BE2C (cell line): Measurements from ENCODE around the gene LETM1.
A peak's percentile ranks its signal among the peaks of the same experiment; 100 is the strongest.

Experiments used
- DNase-seq: peaks from one replicate; pipeline ENCODE4 v3.0.0-alpha.2; 2020
- H3K27me3 ChIP-seq: fragments of 250-450 bp; sonication (Bioruptor Pico); 2 replicates; pipeline ENCODE4 v1.5.1; 2020; ENCODE audit warnings: mild to moderate bottlenecking
- H3K36me3 ChIP-seq: fragments of 250-450 bp; sonication (Bioruptor Pico); 2 replicates; pipeline ENCODE4 v1.5.1; 2020; ENCODE audit warnings: mild to moderate bottlenecking
- H3K4me1 ChIP-seq: fragments of 250-450 bp; sonication (Bioruptor Pico); 2 replicates; pipeline ENCODE4 v1.5.1; 2020
- H3K4me3 ChIP-seq: 2 replicates; pipeline ENCODE4 v1.5.1; 2011; ENCODE audit warnings: low read depth, low read length
- H3K9me3 ChIP-seq: fragments of 250-450 bp; sonication (Bioruptor Pico); 2 replicates; pipeline ENCODE4 v1.5.1; 2020
- CTCF ChIP-seq: IDR thresholded peaks from 2 replicates; pipeline ENCODE4 v1.5.1; 2012; ENCODE audit warnings: mild to moderate bottlenecking, low read depth, low read length

Gene LETM1

GRCh38 chr4:1879485-1879884, 23.5 kb upstream of the LETM1 start:
- no peak for TF ChIP-seq CTCF
- H3K9me3 ChIP-seq, result no peaks in the 10 kb centered on the region
- H3K27me3 ChIP-seq, result no peaks in the 10 kb centered on the region
- no peak overlapping the region for H3K4me3 ChIP-seq
- no peaks in the 10 kb centered on the region; the same call in 1 of the 2 replicates for H3K4me1 ChIP-seq
- H3K36me3 ChIP-seq, result peaks cover 9% of the 10 kb centered on the region
- no peak for DNase-seq

- Histone ChIP-seq H3K4me3 (no peak overlapping the region), H3K9me3 (no peaks in the 10 kb centered on the region), H3K36me3 (no peaks in the 10 kb centered on the region; the same call in 1 of the 2 replicates), H3K4me1 (peaks cover 7% of the 10 kb centered on the region; the same call in 1 of the 2 replicates), H3K27me3 (no peaks in the 10 kb centered on the region)
- TF ChIP-seq CTCF, result no peak
- DNase-seq, result no peak
Measured at GRCh38 chr4:1874201-1874600, 18.2 kb upstream of the LETM1 start.

GRCh38 chr4:1873776-1874175, 17.8 kb upstream of the LETM1 start:
- H3K27me3 ChIP-seq, result no peaks in the 10 kb centered on the region
- H3K4me3 ChIP-seq, result no peak overlapping the region
- no peak for DNase-seq
- no peaks in the 10 kb centered on the region; the same call in 1 of the 2 replicates for H3K36me3 ChIP-seq
- H3K4me1 ChIP-seq, result peaks cover 7% of the 10 kb centered on the region; the same call in 1 of the 2 replicates
- no peak for TF ChIP-seq CTCF
- H3K9me3 ChIP-seq, result no peaks in the 10 kb centered on the region

- no peaks in the 10 kb centered on the region; the same call in 1 of the 2 replicates for H3K36me3 ChIP-seq
- no peak for DNase-seq
- no peak overlapping the region for H3K4me3 ChIP-seq
- no peaks in the 10 kb centered on the region for H3K27me3 ChIP-seq
- H3K9me3 ChIP-seq, result no peaks in the 10 kb centered on the region
- H3K4me1 ChIP-seq, result peaks cover 7% of the 10 kb centered on the region; the same call in 1 of the 2 replicates
- TF ChIP-seq CTCF, result no peak
Measured at GRCh38 chr4:1873291-1873690, 17.3 kb upstream of the LETM1 start.

- Histone ChIP-seq H3K4me1 (peaks cover 7% of the 10 kb centered on the region; the same call in 1 of the 2 replicates), H3K36me3 (no peaks in the 10 kb centered on the region; the same call in 1 of the 2 replicates), H3K9me3 (no peaks in the 10 kb centered on the region), H3K4me3 (peak overlapping the region; percentile 92), H3K27me3 (no peaks in the 10 kb centered on the region)
- DNase-seq, result no peak
- TF ChIP-seq CTCF, result no peak
Measured at GRCh38 chr4:1872870-1873269, 16.9 kb upstream of the LETM1 start.

- Histone ChIP-seq H3K4me1 (peaks cover 7% of the 10 kb centered on the region; the same call in 1 of the 2 replicates), H3K36me3 (no peaks in the 10 kb centered on the region), H3K9me3 (no peaks in the 10 kb centered on the region), H3K27me3 (no peaks in the 10 kb centered on the region), H3K4me3 (peak overlapping the region; percentile 92)
- DNase-seq, result no peak
- TF ChIP-seq CTCF, result no peak
Measured at GRCh38 chr4:1871471-1872021, 15.6 kb upstream of the LETM1 start.
